ENCODE measurements around the gene PLA2G2C.
"Not testable (repeated sequence)": the region's sequence is repeated elsewhere in the genome, so short reads cannot be mapped to it uniquely, and the experiment has no call there.

The PLA2G2C gene

GRCh38 chr1:20233394-20233793 is 47.1 kb upstream of the PLA2G2C start:
- no peak for TF ChIP-seq ZNF140 (tag by site-specific recombination; IDR thresholded peaks at IDR 0.05)
- TF ChIP-seq SETDB1 (IDR thresholded peaks at IDR 0.05; ENCODE audit: insufficient read length, low read length): no peak
- TF ChIP-seq ZNF843 (tag by site-specific recombination; IDR thresholded peaks at IDR 0.05): no peak
- no peak for TF ChIP-seq ZBTB49 (tag by site-specific recombination; IDR thresholded peaks at IDR 0.05; ENCODE audit: low read depth)
- TF ChIP-seq PRDM2 (tag by site-specific recombination; IDR thresholded peaks at IDR 0.05; ENCODE audit: borderline replicate concordance): no peak
- no peak for TF ChIP-seq ZNF19 (tag by site-specific recombination; IDR thresholded peaks at IDR 0.05; ENCODE audit: low read depth)
- TF ChIP-seq ZSCAN23 (tag by site-specific recombination; IDR thresholded peaks at IDR 0.05): no peak
- no peaks in the 10 kb centered on the region for H3K36me3 ChIP-seq (ENCODE audit: control insufficient read depth in 2 of 2, insufficient read depth in 1 of 2, low read length in 2 of 2)
- no peaks in the 10 kb centered on the region for H3K4me1 ChIP-seq (ENCODE audit: control insufficient read depth, insufficient read depth, low read length)
- ChIA-PET POLR2A (no interaction called here), CTCF (interaction anchor here (0.6 to 1.9 kb wide), 8 partner anchors 18 to 273 kb away, joined by 3 to 5 read pairs (median 4); no protein-coding TSS in a partner anchor)
- H3K9me3 ChIP-seq (ENCODE audit: control insufficient read depth, insufficient read depth, low read depth, low read length): no peaks in the 10 kb centered on the region
- no peak overlapping the region for H3K27ac ChIP-seq (ENCODE audit: extremely low read depth, low read depth, low read length)
- no peak overlapping the region for H3K4me3 ChIP-seq (ENCODE audit: low read depth, low read length)

GRCh38 chr1:20232564-20232963 is 46.2 kb upstream of the PLA2G2C start:
- POLR2A ChIA-PET; H3K36me3 ChIP-seq (ENCODE audit: control insufficient read depth in 2 of 2, insufficient read depth in 1 of 2, low read length in 2 of 2); H3K27ac ChIP-seq (ENCODE audit: extremely low read depth, low read depth, low read length); H3K4me3 ChIP-seq (ENCODE audit: low read depth, low read length); H3K4me1 ChIP-seq (ENCODE audit: control insufficient read depth, insufficient read depth, low read length); H3K9me3 ChIP-seq (ENCODE audit: control insufficient read depth, insufficient read depth, low read depth, low read length): not testable (repeated sequence)
- TF ChIP-seq TRIM28 (IDR thresholded peaks at IDR 0.05; ENCODE audit: borderline replicate concordance, low read length) (0 out of 2 replicates have a peak, but pooled peaks have one; percentile 54), TCF7L2 (IDR thresholded peaks at IDR 0.05; ENCODE audit: borderline replicate concordance, low read depth, low read length) (peak; percentile 68; the same call in 1 of the 2 replicates), SETDB1 (IDR thresholded peaks at IDR 0.05; ENCODE audit: insufficient read length, low read length) (peak; percentile 36)
- CTCF ChIA-PET: interaction anchor here (0.6 to 1.5 kb wide), 6 partner anchors 11 to 80 kb away, joined by 3 to 4 read pairs (median 4); no protein-coding TSS in a partner anchor

GRCh38 chr1:20229171-20229570 is 42.9 kb upstream of the PLA2G2C start:
- POLR2A ChIA-PET: no interaction called here
- H3K9me3 ChIP-seq (ENCODE audit: control insufficient read depth, insufficient read depth, low read depth, low read length): no peaks in the 10 kb centered on the region
- H3K4me3 ChIP-seq (ENCODE audit: low read depth, low read length): no peak overlapping the region
- no peak for TF ChIP-seq GLI4 (tag by site-specific recombination; IDR thresholded peaks at IDR 0.05)
- no peaks in the 10 kb centered on the region for H3K4me1 ChIP-seq (ENCODE audit: control insufficient read depth, insufficient read depth, low read length)
- no peak overlapping the region for H3K27ac ChIP-seq (ENCODE audit: extremely low read depth, low read depth, low read length)
- CTCF ChIA-PET: no interaction called here
- H3K36me3 ChIP-seq (ENCODE audit: control insufficient read depth in 2 of 2, insufficient read depth in 1 of 2, low read length in 2 of 2): no peaks in the 10 kb centered on the region

Measured in HEK293 (cell line).